HG03521 (cell line): ENCODE results near the gene RARB.

Experiments
- ATAC-seq: cut with Tn5 transposase; IDR thresholded peaks from one replicate; pipeline ENCODE4 v1.9.1; 2021; ENCODE audit warnings: mild to moderate bottlenecking, moderate library complexity; ENCODE audit not compliant: unreplicated experiment

Gene RARB

DNA sequence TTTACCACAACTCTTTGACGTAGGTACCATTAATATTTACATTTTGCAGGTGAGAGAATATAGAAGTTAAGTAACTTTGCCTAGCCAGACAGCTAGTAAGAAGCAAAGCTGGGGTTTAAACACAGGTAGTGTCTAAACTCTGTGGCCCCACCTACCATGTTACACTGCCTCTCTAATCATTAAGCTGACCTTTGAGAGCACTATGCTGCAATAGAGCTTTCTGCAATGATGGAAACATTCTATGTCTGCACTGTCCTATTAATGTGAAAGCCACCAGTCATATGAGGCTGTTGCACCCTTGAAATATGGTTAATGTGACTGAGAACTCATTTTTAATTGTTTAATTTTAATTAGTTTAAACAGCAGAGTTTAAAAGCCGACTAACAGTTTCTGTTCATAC, 6.3 kb upstream of the RARB start:
- no peak for ATAC-seq

DNA sequence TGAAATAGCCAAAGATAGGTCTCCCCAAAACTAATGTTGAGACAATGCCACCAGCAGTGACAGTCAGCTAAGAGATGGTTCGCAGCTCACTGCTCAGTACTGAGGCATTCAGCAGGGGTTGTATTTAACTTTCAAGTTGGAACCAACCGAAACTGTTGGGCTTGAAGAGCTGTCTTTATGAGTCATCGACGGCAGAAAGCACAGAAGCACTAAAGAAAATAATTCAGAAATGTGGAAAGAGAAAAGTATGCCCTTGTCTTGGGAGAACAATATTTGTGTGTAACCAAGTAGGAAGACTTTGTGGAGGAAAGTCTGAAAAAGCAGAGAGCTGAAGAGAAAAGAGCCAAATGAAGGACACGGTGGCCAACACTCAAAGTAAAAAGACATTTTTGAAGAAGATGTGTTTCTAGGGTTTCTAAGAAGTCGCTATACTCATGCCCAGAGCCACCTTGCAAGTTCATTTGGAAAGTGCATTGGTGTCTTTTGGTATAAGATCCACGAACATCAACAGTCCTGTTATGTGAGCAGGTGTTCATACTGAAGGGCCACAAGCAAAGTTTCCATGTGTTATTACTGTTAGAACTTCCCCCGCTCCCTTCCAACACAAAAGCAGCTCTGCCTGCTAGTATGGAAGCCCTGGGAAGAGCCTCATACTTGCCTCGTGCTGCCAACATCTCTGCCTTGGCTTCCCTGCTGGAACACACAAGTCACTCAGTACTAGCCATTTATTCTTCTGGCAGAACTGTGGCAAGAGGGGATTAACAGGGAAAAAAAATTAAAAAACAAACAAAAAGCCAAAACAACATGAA, 4.1 kb upstream of the RARB start:
- ATAC-seq: no peak

DNA sequence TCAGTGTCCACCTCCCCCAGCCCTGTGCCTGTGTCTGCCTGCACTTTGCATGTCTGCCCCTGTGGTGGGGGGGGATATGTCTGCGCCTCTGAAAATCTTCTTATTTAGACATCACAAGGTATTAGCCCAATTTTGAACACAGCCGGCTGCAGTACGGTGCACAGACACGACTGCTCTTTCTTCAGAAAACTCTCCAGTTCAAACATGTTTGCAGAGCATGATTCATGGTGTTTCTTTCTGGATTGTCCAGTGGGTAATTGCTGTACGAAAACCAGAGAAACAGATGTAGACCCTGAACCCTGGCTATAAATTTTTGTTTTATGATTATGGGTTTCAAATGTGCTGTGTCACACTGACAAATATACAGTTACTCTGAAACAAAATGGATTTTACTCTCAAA, 3.4 kb upstream of the RARB start:
- no peak for ATAC-seq

DNA sequence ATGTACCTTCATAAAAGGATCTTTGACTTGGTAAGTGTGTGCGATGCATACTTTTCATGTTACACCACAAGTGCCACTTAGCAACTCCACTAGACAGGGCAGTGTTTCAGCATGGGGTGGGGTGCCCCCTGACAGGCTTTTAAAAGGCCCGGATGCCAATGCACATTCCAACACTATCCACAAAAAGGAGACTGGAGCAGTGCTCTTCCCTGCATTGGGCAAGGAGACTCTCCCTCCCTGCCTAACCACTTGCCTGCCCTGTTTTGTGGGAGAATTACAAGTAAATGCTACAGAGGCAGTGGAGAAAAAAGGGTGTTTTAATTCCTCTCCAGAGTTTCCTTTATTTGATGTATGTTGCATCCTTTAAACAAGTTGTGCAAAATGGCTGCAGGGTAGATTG, 1.7 kb upstream of the RARB start:
- no peak for ATAC-seq

DNA sequence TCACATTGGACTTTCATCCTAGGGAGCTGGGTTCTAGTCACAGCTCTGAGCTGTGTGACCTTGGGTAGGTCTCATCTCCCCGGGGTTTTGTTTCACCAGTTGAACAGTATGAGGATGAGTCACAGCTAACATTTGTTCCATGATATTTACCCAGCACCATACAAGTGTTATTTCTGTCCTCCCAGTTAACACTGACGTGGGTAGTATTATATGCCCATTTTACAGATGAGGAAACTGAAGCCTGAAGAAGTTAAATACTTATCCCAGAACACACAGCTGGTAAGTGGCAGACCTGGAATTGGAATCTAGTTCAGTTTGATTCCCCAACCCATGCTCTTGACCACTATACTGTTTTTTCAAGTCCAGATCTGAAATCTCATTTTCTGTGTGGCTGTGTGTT, 908 bp upstream of the RARB start:
- ATAC-seq: no peak

DNA sequence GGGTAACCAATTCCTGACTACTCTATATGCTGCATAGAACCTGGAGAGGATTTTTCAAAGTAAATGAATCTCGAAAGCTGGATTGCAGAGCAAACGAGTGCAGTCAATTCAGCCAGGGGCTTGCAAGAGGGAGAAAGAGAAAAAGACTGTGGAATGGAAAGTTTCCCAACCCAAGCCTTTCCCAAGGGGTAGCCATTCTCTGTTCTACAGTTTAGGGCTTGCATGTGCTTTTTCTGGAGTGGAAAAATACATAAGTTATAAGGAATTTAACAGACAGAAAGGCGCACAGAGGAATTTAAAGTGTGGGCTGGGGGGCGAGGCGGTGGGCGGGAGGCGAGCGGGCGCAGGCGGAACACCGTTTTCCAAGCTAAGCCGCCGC, 511 bp upstream of the RARB start:
- no peak for ATAC-seq

DNA sequence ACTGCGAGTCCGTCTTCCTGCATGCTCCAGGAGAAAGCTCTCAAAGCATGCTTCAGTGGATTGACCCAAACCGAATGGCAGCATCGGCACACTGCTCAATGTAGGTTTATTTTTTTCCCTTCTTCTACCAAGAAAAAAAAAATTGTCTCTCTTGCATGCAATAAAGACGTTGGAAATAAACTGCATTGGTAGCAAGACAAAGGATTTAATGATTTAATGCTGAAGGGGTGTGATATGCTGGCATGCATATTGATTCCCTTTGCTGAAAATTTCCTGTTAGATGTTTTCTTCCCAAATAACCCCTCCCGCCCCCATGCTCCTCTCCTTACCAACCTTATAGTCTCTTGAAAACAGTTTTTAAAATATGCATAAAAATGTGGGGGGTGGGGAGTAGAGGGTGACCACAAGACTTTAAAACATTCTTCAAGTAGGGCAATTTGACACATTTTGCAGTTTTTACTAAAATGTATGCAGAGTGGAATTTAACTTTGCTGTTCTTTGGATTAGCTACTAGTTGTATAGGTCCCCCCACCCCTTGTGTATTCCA, 799 bp downstream of the RARB start:
- ATAC-seq: no peak

DNA sequence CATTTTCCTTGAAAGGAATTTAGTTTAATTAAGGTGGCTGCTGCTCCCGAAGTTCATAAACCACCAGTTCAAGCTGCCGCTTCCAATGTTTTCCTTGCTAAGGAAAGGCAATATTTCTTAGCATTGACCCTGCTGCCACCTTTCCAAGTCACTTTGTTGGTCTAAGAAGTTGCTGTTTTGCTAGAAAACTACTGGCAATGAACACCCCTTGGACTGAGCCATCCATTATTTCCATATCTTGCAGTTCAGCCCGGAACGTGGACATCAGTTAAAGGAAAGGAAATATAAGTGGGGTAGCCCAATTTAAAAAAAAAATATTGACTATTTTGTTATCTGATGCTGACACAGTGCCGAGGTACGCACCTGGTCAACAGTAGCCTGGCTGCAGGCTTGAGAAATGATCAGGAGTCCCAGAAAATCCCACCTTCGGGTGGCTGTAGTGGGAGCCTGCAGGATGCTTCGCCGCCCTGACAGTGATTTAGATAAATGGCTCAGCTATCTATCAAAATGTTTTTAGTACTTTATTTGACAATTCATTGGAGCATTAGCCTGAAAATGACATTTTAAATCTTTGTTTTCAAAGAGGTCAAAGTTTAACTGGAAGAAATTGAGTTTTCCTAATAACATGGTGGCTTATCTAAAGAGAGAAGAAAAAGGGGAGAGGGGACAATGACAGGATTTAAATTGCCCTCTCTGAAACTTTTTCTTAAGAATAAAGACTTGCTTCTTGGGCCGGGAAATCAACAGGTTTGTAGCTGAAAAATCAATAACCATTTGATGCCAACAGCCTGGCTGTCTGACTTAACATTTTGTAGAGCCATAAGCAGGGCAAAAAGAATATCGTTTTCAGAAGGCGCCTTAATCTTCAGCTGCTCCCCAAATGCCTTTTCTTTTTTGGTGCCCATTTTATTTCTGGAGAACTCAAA, 1.6 kb downstream of the RARB start:
- no peak for ATAC-seq

DNA sequence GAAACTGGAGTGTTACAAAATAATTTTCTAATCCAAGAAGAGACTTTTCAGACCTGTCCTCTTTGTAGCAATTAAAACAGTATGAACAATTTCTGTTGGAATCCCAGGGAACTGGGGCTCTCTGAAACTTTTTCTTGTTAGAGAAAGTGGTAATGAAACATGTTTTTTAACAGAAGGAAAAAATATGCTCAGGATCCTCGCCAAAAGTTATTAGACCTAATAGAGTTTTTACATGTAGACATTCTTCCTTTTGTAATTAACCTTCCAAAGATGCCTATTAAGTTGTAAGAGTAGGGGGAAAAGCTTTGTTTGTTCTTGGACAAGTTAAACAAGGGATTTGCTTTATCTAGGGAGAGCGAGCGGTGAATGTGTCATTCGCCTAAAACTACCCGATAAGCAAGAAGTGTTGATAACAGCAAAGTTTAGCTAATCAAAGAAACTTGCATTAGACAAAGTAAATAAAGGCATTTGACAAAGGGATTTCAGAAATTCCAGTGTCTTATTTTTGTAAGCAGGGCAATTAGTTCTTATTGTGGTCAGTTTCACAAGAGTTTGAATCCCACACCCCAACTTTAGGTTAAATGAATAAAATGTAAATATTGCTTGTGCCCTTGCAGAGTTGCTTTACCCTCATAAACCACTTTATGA, 2.3 kb downstream of the RARB start:
- ATAC-seq: no peak

DNA sequence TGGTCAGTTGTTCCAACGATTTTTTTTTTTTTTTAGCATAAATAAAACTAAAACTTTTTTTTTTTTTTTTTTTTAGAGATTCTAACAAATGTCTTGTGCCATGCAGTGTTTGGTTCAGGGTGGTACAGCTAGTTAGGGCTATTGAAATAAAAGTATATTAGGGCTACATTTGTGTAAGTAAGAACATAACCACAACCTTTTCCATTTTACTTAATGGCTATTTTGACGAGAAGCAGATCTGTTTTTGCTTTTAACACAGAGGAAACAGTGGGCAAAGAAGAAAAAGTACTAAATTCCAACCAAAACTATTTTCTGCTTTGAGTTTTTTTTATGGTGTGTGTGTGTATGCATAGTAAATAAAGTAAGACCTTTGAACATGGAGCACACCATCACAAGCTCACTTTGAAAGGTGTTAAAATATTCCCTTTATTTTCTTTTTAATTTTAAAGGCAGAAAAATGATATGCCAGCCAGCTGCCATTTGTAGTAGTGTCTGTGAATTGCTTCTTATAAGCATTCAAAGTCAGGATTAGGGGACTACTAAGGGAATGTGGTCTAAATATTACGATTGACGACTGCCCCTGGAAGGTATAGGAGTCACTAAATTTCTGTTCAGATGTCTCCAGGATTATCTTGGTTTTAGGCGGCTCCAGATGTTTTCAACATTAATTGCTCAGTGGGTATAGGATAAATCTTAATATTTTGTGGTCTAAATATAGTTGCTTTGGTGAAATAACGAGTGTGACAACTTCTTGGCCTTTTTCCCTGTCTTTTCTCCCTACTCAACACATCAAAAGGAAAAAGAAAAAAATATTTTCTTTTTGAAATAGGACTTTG, 3.1 kb downstream of the RARB start:
- ATAC-seq: no peak

DNA sequence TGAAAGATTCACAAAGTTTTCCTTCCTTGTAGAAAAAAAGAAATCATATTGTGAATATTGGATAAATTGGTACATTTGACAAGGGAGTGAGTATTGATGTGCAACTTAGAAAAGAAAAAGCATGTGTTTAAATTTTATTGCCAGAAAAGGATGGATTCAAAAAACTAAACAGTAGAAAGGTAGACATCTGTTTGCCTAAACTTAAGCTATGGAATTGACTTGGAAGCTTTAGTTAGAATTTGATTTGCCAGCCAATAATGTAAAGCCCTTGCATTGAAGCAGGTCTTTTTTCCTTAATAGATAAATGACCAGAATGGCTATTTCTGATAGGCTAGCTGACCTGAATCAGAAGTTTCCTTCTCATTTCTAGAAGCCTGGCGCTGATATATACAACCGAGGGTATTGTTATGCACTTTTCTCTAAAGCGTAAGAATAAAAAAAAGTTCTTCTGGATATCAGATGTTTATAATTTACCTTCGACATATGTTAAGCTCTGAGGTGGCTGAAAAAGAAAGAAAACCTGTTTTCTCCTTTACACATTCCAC, 4.2 kb downstream of the RARB start:
- ATAC-seq: no peak

DNA sequence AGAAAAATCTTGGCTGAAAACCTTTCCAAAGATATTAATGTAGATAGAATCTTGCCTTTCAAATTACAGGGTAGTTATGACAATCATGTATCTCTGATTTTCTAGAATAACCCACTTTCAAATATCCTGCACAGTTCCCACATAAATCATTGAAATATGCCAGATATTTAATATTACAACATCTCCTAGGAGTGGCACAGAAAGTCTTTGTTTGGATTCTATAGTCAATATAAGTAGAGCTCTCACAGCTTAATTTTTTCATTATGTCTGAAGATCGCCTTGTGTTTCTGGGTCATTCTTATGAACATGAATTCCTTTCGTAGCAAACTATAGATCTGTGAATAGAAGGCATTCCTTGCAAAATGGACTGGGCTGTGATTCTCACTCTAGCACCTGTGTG, 5.0 kb downstream of the RARB start:
- ATAC-seq: no peak

DNA sequence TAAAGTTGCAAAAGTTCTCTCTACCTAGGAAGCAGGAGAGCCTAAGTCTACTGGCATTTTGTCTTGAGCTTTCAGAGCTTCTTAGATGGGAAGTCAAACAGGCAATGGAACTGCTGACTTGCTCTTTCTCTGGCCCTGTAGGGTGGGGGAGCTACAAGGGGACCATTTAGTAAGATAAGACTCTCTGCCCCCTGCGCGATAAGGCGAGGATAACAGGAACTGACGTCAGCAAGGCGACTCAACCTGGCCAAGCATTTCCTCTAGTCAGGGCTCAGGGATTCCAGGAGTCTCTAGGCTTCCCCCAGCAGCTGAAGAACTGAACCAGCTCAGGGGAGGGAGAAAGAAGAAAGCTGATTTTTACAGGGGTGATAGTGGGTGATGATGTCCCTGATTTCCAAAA, 5.8 kb downstream of the RARB start:
- ATAC-seq: no peak

DNA sequence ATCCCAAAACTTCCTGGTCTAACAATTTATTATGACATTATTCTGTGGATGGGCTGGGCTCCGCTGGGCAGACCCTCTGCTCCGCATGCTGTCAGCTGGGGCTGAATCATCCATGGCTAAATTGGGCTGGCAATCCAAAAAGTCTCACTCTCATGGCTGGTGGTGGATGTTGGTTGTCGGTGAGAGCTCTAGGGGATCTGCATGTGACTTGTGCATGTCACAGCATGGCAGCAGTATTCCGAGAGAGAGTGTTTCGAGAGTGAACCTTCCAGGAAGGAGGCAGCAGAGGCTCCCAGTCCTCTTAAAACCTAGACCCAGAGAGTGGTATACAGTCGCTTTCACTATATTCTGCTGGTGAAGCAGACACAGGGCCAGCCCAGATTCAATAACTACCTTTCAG, 9.9 kb downstream of the RARB start:
- no peak for ATAC-seq

DNA sequence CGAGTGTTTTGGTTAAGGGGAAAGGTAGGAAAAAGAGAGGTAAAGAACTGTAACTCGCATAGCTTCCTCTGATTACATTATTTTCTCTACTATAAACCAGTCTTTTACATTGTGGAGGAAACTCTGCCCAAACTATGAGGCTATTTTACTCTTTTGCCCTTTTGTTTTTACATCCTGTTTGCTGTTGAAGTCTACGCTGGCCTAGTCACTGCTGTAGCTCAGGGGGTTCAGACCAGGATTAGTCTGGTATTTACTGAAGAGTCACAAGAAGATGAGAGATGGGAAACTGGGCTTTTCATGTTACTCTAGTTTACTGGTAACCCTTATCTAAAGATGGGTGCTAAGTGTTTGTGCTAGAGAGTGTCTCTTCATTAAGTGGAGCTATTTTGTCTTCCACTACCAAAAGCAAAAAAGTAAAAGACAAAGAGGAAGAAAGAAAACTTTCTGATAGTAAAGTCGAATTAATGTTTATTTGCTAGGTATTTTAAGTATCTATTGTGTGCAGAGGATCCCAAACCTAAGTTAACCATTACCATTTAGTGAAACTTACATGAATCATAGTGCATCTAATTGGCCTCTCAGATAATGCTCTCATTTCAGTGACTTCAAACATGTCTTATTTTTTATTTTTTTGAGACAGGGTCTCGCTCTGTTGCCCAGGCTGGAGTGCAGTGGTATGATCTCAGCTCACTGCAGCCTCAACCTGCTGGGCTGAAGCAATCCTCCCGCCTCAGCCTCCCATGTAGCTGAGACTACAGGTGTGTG, 10.9 kb downstream of the RARB start:
- ATAC-seq: no peak

DNA sequence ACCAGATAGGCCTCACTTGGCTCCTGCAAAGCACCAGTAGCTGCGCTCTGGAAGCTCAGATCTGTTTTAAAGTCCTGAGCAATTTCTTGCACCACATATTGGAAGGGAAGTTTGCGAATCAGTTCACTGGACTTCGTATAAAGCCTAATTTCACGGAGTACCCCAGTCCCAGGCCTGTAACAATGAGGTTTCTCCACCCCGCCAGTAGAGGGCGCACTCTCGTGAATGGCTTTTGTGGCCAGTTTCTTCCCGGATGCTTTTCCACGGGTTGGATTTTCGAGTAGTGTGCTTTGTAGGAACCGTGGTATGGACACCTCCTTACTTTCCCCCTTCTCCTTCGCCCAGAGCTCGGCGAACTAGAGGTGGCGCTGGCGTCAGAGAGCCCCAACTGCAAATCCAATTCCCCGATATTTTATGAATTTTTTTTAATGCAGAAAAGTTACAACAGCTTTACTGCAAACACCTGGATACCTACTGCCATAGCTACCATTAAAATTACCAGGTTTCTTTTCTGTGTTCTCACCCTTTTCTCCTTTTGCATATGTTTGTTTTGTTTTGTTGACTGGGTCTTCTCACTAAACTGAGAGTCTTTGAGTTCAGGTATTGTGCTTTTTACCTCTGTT, 13.3 kb downstream of the RARB start:
- no peak for ATAC-seq

DNA sequence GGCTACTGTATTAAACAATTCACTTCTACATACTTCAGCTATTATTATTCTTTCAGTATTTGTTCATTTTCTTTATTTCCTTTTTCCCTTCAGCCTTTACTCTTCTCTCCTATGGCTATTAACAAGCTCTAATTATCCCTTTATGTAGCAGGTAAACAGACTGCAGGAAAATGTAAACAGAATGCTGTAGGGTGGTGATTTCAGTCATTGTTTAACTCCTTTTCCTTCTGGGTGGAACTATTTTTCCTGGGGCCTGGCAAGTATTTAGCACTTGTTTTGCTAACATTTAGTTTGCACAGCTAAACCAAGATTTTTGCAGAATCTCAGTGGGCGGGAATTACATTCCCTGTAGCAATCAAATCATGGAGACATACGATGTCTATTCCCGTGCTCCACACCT, 14.4 kb downstream of the RARB start:
- ATAC-seq: no peak

DNA sequence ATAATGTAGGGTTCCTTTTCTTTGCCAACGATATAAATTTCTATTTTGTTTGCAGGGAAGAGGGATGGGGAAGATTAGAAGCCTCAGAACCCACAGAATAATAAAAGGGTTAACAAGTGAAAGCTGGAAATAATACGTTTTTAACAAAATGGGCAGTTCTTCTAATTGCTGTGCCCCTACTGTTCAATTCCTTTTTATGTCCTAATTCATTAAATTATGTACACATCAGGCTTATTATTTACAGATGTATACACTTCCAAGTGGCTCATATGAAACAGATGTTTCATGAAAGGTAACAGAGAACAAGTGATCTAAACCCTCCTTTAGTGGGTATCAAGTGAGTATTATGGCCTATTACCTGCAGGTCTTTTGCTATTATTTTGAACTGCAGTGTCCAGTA, 16.2 kb downstream of the RARB start:
- ATAC-seq: no peak

DNA sequence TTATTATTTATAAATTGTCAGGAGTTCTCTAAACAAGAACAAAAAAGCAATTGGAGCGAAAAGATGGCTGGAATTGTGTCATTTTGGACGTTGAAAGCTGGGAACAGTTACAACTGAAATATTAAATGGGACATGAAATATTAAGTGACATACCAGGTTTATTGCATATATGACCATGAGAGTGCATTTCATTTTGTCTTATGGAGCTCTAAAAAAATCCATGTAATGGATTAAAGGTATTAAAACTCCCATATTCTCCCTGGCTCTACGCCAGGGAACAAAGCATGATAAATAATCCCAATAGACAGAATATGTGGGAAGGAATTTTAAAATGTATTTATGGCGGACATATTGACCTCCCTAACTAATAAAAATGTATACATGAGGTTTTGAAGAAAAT, 17.7 kb downstream of the RARB start:
- no peak for ATAC-seq
